NCI-H226 (cell line): ENCODE measurements around the gene CBX3.
"Not testable (repeated sequence)": the region's sequence is repeated elsewhere in the genome, so short reads cannot be mapped to it uniquely, and the experiment has no call there.

Source experiments
- DNase-seq: peaks from one replicate; pipeline ENCODE4 v3.0.0-alpha.2; 2015

CBX3 gene

GRCh38 chr7:26171601-26172000, 29.9 kb upstream of the CBX3 start:
- DNase-seq = no peak

- DNase-seq = no peak
These were observed 29.5 kb upstream of the CBX3 start for GRCh38 chr7:26172048-26172447.

DNA sequence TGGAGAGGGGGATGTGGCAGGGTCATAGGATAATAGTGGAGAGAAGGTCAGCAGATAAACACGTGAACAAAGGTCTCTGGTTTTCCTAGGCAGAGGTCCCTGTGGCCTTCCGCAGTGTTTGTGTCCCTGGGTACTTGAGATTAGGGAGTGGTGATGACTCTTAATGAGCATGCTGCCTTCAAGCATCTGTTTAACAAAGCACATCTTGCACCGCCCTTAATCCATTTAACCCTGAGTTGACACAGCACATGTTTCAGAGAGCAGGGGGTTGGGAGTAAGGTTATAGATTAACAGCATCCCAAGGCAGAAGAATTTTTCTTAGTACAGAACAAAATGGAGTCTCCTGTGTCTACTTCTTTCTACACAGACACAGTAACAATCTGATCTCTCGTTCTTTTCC, 25.6 kb upstream of the CBX3 start:
- not testable (repeated sequence) for DNase-seq

DNA sequence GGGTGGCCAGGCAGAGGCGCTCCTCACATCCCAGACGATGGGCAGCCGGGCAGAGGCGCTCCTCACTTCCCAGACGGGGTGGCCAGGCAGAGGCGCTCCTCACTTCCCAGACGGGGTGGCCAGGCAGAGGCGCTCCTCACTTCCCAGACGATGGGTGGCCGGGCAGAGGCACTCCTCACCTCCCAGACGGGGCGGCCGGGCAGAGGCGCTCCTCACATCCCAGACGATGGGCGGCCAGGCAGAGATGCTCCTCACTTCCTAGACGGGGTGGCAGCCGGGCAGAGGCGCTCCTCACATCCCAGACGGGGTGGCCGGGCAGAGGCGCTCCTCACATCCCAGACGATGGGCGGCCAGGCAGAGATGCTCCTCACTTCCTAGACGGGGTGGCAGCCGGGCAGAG, 24.8 kb upstream of the CBX3 start:
- DNase-seq = not testable (repeated sequence)

GRCh38 chr7:26177269-26177668, 24.3 kb upstream of the CBX3 start:
- DNase-seq = not testable (repeated sequence)

GRCh38 chr7:26178272-26178960, 23.1 kb upstream of the CBX3 start:
- DNase-seq = no peak

GRCh38 chr7:26179422-26179821, 22.1 kb upstream of the CBX3 start:
- no peak for DNase-seq

DNA sequence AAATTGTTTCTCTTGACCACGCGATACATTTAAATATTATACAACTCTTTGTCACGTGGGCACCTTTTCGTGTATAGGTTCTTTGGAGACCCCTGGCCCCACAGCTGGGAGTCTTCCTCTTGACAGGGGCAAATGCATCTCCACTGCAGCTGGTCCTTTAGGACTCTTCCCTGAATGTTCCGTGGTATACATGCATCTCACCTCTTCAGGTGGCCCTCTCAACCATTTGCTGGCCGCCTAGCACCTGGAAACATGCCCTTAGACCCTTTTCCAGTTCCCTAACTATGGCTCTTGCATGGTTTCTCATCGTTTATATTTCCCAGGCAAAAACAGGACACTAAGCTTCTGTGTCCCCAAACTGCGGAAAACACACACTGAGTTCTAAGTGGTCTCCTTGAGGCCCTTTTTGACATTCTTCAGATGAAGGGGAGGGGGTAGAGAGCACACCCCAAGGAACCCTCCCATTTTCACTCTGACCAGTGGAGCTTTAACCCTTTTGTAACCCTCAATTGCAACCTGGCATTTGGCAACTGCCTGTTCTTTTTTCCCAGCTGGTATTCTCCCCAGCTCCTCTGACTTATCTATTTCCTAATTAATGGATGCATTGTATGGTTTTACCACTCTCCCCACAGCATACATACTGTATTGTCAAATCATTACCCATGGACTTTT, 21.6 kb upstream of the CBX3 start:
- no peak for DNase-seq

DNA sequence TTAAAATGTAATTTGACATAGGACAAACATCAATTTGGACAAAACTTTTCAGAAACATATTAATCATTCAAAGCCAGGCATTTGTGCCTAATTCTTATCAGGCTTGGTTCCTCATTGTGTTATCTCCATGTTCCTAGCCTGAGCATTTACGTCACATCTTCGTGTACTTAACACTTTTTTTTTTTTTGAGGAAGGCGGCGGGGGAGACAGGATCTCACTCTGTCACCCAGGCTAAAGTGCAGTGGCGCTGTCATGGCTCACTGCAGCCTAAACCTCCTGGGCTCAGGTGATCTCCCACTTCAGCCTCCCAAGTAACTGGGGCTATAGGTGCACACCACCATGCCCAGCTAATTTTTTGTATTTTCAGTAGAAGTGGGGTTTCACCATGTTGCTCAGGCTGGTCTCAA, 20.8 kb upstream of the CBX3 start:
- DNase-seq = no peak

- DNase-seq = no peak
These were observed 19.9 kb upstream of the CBX3 start for GRCh38 chr7:26181474-26182227.

DNA sequence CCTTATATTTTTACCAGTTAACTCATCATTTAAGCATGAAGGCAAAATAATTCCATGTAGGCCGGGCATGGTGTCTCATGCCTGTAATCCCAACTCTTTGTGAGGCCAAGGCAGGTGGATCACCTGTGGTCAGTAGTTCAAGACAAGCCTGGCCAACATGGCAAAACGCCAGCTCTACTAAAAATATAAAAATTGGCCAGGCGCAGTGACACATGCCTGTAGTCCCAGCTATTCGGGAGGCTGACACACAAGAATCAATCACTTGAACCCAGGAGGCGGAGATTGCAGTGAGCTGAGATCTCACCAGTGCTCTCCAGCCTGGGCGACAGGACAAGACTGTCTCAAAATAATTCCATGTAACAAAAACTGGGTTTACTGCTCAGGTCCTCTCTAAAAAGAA, 19.3 kb upstream of the CBX3 start:
- DNase-seq = no peak

DNA sequence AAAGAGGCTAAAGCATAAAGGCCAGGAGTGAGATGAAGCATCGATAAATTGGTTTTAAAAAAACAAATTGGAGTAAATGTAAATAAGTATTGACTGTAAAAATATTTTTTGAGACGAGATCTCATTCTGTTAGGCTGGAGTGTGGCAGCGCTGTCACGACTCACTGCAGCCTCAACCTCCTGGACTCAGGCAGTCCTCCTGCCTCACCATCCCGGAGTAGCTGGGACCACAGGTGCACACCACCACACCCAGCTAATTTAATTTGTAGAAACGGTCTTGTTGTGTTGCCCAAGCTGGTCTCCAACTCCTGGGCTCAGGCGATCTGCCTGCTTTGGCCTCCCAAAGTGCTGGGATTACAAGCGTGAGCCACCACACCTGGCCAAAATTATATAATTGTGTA, 18.8 kb upstream of the CBX3 start:
- DNase-seq = no peak

GRCh38 chr7:26183545-26184280, 17.8 kb upstream of the CBX3 start:
- DNase-seq = no peak

DNA sequence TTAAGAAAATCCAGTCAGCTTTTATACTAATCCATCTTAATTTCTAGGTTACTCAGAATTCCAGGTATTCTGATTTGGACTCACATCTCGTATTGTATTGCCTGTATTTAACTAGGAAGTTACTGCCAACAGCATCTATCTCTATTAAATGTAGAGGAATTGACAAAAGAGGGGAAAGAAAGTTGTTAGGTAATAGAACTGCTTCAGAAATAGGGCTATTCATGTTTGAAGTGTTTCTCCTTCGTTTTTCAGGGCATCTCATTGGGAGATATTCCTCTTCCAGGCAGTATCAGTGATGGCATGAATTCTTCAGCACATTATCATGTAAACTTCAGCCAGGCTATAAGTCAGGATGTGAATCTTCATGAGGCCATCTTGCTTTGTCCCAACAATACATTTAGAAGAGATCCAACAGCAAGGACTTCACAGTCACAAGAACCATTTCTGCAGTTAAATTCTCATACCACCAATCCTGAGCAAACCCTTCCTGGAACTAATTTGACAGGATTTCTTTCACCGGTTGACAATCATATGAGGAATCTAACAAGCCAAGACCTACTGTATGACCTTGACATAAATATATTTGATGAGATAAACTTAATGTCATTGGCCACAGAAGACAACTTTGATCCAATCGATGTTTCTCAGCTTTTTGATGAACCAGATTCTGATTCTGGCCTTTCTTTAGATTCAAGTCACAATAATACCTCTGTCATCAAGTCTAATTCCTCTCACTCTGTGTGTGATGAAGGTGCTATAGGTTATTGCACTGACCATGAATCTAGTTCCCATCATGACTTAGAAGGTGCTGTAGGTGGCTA, 17.1 kb upstream of the CBX3 start:
- DNase-seq = not testable (repeated sequence)

DNA sequence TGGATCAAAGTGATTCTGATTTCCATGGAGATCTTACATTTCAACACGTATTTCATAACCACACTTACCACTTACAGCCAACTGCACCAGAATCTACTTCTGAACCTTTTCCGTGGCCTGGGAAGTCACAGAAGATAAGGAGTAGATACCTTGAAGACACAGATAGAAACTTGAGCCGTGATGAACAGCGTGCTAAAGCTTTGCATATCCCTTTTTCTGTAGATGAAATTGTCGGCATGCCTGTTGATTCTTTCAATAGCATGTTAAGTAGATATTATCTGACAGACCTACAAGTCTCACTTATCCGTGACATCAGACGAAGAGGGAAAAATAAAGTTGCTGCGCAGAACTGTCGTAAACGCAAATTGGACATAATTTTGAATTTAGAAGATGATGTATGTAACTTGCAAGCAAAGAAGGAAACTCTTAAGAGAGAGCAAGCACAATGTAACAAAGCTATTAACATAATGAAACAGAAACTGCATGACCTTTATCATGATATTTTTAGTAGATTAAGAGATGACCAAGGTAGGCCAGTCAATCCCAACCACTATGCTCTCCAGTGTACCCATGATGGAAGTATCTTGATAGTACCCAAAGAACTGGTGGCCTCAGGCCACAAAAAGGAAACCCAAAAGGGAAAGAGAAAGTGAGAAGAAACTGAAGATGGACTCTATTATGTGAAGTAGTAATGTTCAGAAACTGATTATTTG, 16.3 kb upstream of the CBX3 start:
- DNase-seq = no peak

DNA sequence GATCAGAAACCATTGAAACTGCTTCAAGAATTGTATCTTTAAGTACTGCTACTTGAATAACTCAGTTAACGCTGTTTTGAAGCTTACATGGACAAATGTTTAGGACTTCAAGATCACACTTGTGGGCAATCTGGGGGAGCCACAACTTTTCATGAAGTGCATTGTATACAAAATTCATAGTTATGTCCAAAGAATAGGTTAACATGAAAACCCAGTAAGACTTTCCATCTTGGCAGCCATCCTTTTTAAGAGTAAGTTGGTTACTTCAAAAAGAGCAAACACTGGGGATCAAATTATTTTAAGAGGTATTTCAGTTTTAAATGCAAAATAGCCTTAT, 15.7 kb upstream of the CBX3 start:
- DNase-seq = no peak

- peak; percentile 50 for DNase-seq
These were observed 14.9 kb upstream of the CBX3 start for GRCh38 chr7:26186364-26187311.

DNA sequence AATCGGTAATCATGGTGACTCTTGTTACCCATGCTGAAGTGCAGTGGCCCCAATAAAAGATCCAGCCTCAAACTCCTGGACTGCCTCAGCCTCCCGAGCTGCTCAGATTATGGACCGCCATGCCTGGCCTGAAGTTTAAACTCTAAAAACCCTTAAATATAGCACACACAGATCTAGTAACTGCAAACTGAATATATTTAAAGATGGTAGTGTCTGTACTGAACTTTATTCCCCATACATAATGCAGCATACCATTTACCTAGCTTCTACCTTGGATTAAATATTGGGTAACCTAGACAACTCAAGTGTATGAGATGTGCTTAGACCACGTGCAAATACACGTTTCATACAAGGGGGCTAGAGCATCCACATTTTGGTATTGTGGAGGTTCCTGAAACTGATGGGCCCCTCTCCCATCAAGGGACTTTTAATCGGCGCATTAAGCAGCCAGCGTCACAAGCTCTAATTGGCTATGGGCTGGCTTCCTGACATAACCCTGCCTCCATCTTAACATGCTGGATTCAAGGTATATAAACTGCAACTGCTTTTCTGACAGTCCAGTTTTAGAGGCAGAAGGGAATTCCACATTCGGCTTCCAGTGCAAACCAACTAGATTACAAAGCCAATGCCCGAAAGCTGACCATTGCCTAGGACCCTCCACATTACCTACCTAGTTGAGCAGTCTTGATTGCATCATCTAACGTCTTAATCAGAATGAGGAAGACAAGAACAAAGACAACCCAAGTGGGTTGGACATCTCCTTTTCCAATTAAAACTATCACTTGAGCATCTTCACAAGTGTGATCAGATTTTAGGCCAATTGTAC, 14.0 kb upstream of the CBX3 start:
- DNase-seq = no peak

DNA sequence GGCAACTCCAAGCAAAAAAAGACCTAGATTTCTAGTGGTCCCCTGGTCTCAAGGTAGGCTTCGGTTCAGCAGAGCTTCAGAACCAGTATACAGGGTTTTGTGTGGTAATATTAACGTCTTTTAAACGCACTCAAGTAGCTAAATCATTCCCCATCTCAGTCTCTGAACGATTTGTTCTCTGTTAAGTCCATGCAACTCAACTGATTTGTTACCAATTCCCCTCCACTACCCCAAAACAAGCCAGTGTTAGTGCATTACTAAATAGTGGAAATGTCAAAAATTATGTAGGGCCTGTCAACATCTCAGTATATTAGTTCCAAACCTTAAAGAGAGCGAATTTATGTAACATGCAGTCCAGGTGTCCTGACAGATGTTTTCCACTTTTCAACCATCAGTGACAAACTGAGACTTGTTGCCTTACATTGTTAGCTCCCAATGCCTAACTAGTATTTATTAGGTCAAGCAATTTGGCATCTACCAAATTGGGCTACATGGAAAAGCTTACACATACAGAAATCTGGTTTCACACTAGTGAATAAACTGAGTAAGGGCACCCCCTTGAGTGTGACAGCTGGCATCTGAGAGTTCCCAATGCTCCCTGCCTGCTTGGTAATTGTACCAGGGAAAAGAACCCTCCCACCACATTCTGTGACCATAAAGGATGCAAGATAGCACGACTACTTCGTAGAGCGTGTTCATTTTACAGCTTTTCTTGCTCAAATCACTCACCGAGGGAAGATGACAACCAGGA, 13.2 kb upstream of the CBX3 start:
- DNase-seq = no peak
